Adrenal gland (tissue), 12 donors: ENCODE data around the gene HHATL. TPM values are rescaled to one million over a fixed set of nuclear protein-coding genes. Genes with fewer than 3 reads are reported as not detected.

Experiments used
- DNase-seq, 7 donors: peaks; one replicate each; pipeline ENCODE4 v3.0.0-alpha.2; 2019 to 2020
- H3K27ac ChIP-seq, 5 donors: fragments of 200-600 bp; sonication (generic) in 4 of 5; 1 replicate in 3 of 5; 2 replicates in 2 of 5; pipeline versions ENCODE4 v1.5.1 to v1.8.0; 2016 to 2020; ENCODE audit warnings: mild to moderate bottlenecking in 1 of 5
- H3K27me3 ChIP-seq: fragments of 200-600 bp; 2 replicates; pipeline ENCODE4 v1.8.0; 2021
- H3K36me3 ChIP-seq, 2 donors: fragments of 200-600 bp; replicated peaks in 1 of 2; 1 replicate in 1 of 2; 2 replicates in 1 of 2; pipeline versions ENCODE4 v1.5.1 to v1.8.0; 2018 to 2022
- H3K4me1 ChIP-seq, 2 donors: fragments of 200-600 bp; replicated peaks in 1 of 2; 1 replicate in 1 of 2; 2 replicates in 1 of 2; pipeline versions ENCODE4 v1.5.1 to v1.8.0; 2018 to 2021
- H3K4me3 ChIP-seq, 4 donors: fragments of 200-600 bp; sonication (generic) in 3 of 4; one replicate each; pipeline ENCODE4 v1.5.1; 2016 to 2018
- H3K9me3 ChIP-seq, 3 donors: fragments of 200-600 bp; sonication (generic) in 1 of 3; replicated peaks in 1 of 3; 1 replicate in 2 of 3; 2 replicates in 1 of 3; pipeline versions ENCODE4 v1.5.1 to v1.8.0; 2016 to 2021
- POLR2A ChIP-seq, 2 donors: fragments of 450-650 bp; IDR thresholded peaks; one replicate each; pipeline ENCODE4 v1.6.1; 2017; ENCODE audit warnings: antibody characterized with exemption in 2 of 2, mild to moderate bottlenecking in 2 of 2, moderate library complexity in 1 of 2
- WGBS, 4 donors: extraction: QIAGEN DNeasy Blood & Tissue Kit in 2 of 4; methylation state at CpG; one replicate each; pipeline versions ENCODE4 v1.1.5 to v1.1.7; 2013 to 2017; 5-methylcytosine and 5-hydroxymethylcytosine counted together
- intact Hi-C, 2 donors: fragments of 100-400 bp; cut with DNase I; formaldehyde crosslinking; loops; one replicate each; pipeline versions ENCODE4 v1.14.1 to v1.15.0; 2022 to 2023
- polyA plus RNA-seq, 3 donors: library from polyadenylated mRNA; stranded (reverse); fragments of 200-250 nt in 2 of 3; fragments of 350-450 nt in 1 of 3; fragmentation: Illumina TruSeq in 1 of 3; extraction: RNeasy Lipid Tissue Mini Kit (QIAGEN cat#74804) in 1 of 3; gene quantifications; one replicate each; pipeline ENCODE4 v1.2.3, GENCODE V29; 2013 to 2014
- total RNA-seq, 9 donors: library from RNA; depleted of rRNA in 4 of 9; stranded (reverse); fragments of >200 nt in 4 of 9; fragments of 120-200 nt in 1 of 9; fragmentation: NEBNext Ultra II Directional in 1 of 9; extraction: Animal tissue kit (Norgen Biotek cat#: 25700) in 1 of 9; gene quantifications; one replicate each; pipeline versions ENCODE4 v1.1.0 to v1.2.4, GENCODE V29; 2013 to 2023
- TF ChIP-seq, protein P1 (sequence below), 6 experiments: fragments of 450-650 bp in 4 of 6; fragments of 200-600 bp in 2 of 6; sonication (generic) in 1 of 6; IDR thresholded peaks; 1 replicate in 5 of 6; 2 replicates in 1 of 6; pipeline versions ENCODE4 v1.5.1 to v1.8.0; 2016 to 2021; ENCODE audit warnings: antibody characterized with exemption in 6 of 6, mild to moderate bottlenecking in 2 of 6, moderate library complexity in 1 of 6
- donor health status: healthy with polysubstance abuse.
- donor health status: Bipolar disorder and iron deficiency.
- donor health status: DM: yes; HTN: yes; CAD: no.
- donor health status: DM: no; HTN: no; CAD: no.
- donor health status: DM: no; HTN: no; CAD: no.
- donor health status: DM: yes; HTN: yes; CAD: no.

The HHATL gene
- total and polyA plus RNA-seq, 12 donors, result 0.18 to 4.5 (median 0.73) TPM; not detected in 2

DNA sequence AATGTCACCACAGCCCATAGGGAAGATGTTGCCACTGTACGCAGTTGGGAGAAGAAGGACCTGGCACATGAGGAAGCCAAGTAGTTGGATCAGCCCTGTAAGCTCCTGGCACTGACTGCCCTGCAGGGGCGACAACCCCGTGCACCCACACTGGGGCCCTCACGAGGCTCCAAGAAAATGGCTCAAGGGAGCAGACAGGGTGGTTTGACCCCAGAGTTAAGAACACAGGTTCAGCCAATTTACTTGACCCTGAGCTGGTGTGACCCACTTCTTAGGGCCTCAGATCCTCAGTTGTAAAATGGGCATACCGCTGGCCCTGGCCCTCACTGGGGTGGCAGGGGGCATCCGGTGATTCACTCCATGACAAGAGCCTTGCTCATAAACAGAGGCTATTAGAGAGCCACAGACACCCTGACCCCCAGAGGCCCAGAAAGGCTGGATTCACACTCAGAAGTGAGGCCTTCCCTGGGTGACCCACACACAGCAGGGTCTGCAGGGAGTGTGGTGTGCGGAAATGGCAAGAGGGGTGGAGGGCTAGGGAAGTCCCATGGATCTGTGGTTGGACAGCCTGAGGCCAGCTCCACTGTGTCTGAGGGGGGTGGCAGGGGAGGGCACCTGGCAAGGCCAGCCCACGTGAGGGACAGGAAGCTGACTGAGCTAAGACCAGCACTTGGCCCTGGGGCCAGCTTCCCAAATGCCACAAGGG is 1.7 kb upstream of the HHATL start:
- intact Hi-C loops, result no loop called here
- peak in 2 of 7 donors; percentile 8 to 11 for DNase-seq
- Histone ChIP-seq H3K27me3 (no peaks in the 10 kb centered on the region), H3K4me1 (no peaks in the 10 kb centered on the region), H3K9me3 (no peaks in the 10 kb centered on the region), H3K4me3 (no peak overlapping the region), H3K36me3 (no peaks in the 10 kb centered on the region), H3K27ac (no peak overlapping the region)
- 88 to 93% (median 89%) methylated on average over 7 to 8 of the region's 8 CpGs for WGBS, 4 donors
- TF ChIP-seq, protein P1, sequence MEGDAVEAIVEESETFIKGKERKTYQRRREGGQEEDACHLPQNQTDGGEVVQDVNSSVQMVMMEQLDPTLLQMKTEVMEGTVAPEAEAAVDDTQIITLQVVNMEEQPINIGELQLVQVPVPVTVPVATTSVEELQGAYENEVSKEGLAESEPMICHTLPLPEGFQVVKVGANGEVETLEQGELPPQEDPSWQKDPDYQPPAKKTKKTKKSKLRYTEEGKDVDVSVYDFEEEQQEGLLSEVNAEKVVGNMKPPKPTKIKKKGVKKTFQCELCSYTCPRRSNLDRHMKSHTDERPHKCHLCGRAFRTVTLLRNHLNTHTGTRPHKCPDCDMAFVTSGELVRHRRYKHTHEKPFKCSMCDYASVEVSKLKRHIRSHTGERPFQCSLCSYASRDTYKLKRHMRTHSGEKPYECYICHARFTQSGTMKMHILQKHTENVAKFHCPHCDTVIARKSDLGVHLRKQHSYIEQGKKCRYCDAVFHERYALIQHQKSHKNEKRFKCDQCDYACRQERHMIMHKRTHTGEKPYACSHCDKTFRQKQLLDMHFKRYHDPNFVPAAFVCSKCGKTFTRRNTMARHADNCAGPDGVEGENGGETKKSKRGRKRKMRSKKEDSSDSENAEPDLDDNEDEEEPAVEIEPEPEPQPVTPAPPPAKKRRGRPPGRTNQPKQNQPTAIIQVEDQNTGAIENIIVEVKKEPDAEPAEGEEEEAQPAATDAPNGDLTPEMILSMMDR (IDR thresholded peaks at IDR 0.05), result no peak
- TF ChIP-seq POLR2A (IDR thresholded peaks at IDR 0.05), result no peak

DNA sequence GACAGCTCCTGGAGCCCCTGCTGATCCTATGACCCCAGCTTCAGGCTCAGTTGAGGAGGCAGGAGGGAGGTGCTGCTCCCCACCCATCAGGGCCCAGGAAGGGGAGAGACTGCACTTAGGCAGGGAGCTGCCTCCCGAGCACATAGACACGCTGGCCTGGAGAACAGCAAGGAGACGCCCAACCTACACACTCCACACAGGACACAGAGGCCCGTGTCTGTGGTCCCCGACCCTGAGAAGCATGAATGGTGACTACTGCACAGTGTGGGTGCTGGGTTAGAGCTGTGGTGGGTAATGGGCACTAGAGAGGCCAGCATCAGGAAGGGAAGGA is 1.1 kb upstream of the HHATL start:
- Histone ChIP-seq H3K4me1 (no peaks in the 10 kb centered on the region), H3K9me3 (no peaks in the 10 kb centered on the region), H3K36me3 (no peaks in the 10 kb centered on the region), H3K4me3 (no peak overlapping the region), H3K27me3 (no peaks in the 10 kb centered on the region), H3K27ac (no peak overlapping the region)
- DNase-seq, result peak in 2 of 7 donors; percentile 8 to 21
- WGBS, 4 donors, result 70 to 94% (median 85%) methylated on average over 2 to 5 of the region's 5 CpGs
- intact Hi-C loops, result no loop called here
- TF ChIP-seq POLR2A (IDR thresholded peaks at IDR 0.05), result no peak
- TF ChIP-seq, protein P1 (IDR thresholded peaks at IDR 0.05), result no peak

DNA sequence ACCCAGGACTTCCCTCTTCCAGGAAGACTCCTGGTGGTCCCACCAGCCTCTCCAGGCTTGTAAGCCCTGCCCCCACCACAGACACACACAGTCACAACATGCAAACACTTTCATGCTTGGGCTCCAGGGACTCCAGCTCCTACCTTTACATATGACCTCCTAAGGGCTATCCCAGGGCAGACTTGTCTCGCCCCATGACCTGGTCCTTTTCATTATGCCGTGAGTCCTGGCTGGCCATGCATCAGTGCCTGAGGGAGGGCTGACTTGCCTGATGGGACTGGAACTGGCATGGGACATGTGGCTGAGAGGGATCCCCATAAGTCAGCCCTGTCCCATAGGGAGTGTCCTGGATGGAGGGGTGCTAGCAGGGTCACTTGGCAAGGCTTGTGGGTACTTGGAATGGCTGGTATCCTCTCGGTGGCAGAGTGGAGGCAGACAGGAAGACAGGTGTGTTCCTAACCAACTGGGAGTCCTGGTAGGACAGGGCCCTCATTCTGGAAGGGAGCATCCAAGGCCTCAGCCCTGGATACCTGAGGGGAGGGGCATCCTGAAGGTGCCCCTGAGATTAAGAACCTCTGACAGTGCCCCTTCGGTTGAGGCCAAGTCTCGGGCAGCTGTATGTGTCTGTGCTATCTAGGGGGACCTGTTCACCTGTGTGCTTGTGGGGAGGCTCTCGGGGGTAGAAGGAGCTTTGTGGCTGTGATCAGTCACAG is 540 bp upstream of the HHATL start:
- no peaks in the 10 kb centered on the region for H3K4me1 ChIP-seq
- H3K4me3 ChIP-seq, result no peak overlapping the region
- peak in 2 of 7 donors; percentile 8 to 30 for DNase-seq
- TF ChIP-seq, protein P1 (IDR thresholded peaks at IDR 0.05), result no peak
- no peak for TF ChIP-seq POLR2A (IDR thresholded peaks at IDR 0.05)
- 86 to 96% (median 90%) methylated on average over 3 to 6 of the region's 6 CpGs for WGBS, 4 donors
- no peak overlapping the region for H3K27ac ChIP-seq
- no peaks in the 10 kb centered on the region for H3K36me3 ChIP-seq
- H3K9me3 ChIP-seq, result no peaks in the 10 kb centered on the region
- H3K27me3 ChIP-seq, result no peaks in the 10 kb centered on the region
- intact Hi-C loops, result no loop called here

DNA sequence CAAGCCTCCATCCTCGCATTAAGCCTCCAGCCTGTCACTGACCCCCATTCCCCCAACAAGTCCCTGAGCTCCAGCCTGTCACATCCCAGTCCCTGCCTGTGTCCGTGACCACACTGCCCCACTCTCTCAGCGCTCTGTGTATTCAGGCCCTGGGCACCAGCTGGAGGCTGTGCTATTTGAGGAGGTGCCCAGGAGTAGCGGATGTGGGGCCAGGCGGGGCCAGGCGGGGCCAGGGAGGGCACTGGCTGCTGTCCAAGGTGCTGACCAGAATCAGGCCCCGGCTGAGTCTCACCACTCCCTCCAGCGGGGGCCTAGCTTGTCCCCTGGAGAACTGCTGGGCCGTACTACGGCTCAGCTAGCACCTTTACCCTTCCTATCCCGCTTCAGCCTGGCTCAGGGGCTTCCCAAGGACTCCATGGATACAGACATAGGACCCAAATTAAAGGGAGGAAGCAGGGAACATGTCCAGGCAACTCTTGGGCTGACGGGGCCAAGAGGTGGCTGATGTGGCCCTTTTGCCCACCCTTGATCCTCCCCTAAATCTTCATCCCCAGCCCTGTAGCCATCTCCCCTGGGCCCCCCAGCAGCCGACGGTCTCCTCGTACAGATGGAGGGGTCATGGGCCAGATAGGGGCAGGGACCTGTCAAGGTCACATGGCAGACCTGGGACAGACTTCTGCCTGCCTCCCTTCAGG is 1.1 kb downstream of the HHATL start:
- intact Hi-C loops, result no loop called here

More for the DNA sequence above, 1.1 kb downstream of the HHATL start:
- H3K36me3 ChIP-seq, result no peaks in the 10 kb centered on the region
- H3K27ac ChIP-seq, result no peak overlapping the region
- no peaks in the 10 kb centered on the region for H3K9me3 ChIP-seq
- no peaks in the 10 kb centered on the region for H3K27me3 ChIP-seq
- DNase-seq, result peak in 4 of 7 donors; percentile 28 to 52 (median 40)
- no peaks in the 10 kb centered on the region for H3K4me1 ChIP-seq
- TF ChIP-seq, protein P1 (IDR thresholded peaks at IDR 0.05), result no peak
- TF ChIP-seq POLR2A (IDR thresholded peaks at IDR 0.05), result no peak
- no peak overlapping the region for H3K4me3 ChIP-seq
- 60 to 70% (median 63%) methylated on average over 11 to 15 of the region's 15 CpGs for WGBS, 4 donors
